ENCODE data around the gene NPSR1.

DNA sequence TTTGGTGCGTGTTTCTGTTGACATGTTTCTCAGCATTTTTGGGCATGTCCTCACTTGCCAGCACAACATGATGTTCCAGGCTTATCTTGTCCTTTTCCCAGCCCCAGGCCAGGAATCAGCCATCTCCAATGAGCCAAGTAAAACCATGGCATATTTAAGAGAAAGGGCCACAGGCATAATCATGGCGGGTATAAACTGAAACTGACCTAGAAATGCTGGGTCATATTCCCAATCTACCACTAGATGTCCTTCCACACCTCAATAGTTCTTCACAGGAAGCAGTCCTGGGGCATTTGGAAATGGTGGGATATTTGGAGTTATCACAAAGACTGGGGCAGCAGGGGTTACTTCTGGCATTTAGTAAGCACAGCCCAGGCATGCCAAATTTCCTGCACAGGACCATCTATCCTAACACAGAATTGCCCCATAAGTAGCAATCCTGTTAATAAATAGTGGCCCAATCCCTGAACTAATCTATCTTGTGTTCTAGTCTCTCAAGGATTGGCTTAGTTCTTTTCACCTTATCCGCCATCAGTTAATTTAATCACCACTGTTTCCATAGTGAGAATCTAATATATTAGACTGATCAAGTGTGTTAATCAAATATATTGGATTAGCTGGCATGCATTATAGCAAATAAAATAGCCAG is 101.6 kb downstream of the NPSR1 start:
- peak; percentile 58 to 76 for TF ChIP-seq RAD21 (IDR thresholded peaks at IDR 0.05)
- no peak for TF ChIP-seq REST (IDR thresholded peaks at IDR 0.05)
- TF ChIP-seq, protein P1, sequence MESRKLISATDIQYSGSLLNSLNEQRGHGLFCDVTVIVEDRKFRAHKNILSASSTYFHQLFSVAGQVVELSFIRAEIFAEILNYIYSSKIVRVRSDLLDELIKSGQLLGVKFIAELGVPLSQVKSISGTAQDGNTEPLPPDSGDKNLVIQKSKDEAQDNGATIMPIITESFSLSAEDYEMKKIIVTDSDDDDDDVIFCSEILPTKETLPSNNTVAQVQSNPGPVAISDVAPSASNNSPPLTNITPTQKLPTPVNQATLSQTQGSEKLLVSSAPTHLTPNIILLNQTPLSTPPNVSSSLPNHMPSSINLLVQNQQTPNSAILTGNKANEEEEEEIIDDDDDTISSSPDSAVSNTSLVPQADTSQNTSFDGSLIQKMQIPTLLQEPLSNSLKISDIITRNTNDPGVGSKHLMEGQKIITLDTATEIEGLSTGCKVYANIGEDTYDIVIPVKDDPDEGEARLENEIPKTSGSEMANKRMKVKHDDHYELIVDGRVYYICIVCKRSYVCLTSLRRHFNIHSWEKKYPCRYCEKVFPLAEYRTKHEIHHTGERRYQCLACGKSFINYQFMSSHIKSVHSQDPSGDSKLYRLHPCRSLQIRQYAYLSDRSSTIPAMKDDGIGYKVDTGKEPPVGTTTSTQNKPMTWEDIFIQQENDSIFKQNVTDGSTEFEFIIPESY (IDR thresholded peaks at IDR 0.05): no peak
